Stromal cell of bone marrow (primary cell): ENCODE measurements around the gene MXD4.
"Not testable (repeated sequence)": the region's sequence is repeated elsewhere in the genome, so short reads cannot be mapped to it uniquely, and the experiment has no call there.

ENCODE experiments used
- DNase-seq: peaks from one replicate; pipeline ENCODE4 v3.0.0-alpha.2; 2012; ENCODE audit warnings: low read depth

Gene MXD4

DNA sequence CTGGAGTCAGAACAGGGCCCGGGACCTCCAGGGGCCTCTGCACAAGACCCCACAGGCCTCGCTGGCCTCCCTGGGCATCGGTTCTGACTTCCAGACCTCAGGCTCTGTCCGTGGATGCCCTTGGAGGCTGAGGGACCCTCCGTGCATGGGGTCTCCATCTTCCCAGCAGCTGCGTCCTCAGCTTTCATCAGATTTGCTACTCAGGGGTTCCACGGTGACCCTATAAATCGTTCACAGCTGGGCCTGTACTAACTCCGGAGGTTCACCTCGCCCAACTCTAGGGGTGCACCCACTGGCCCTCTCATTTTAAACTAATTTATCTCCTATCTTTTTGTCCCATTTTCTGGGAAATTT, 13.1 kb upstream of the MXD4 start:
- not testable (repeated sequence) for DNase-seq

DNA sequence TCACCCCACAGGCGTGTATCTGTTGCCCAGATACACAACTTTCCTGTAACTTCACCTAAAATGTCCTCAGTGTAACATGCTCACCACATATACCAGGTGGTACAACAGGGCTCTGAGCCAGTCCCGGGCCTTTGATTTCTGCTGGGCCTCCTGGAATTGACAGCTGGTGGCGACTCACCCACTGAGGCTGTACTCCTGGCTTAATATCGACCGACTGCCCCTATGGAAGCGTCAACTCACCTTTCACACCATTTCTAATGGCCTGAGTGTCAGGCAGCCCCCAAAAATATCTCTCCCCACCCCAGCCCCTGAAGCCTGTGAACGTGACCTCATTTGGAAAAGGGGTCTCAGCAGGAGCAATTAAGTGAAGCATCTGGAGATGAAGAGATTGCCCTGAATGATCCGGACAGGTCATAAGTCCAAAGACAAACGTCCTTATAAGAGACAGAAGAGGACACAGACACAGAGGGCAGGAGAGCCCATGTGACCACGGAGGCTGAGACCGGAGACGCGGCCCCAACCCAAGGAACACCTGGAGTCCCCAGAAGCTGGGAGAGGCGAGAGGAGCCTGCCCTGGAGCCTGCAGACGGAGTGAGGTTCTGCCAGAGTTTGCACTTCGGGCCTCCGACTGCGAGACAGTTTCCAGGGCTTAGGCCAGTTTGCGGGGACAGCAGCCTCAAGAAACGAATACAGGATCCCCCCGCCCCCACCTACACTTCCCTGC, 12.6 kb upstream of the MXD4 start:
- no peak for DNase-seq

DNA sequence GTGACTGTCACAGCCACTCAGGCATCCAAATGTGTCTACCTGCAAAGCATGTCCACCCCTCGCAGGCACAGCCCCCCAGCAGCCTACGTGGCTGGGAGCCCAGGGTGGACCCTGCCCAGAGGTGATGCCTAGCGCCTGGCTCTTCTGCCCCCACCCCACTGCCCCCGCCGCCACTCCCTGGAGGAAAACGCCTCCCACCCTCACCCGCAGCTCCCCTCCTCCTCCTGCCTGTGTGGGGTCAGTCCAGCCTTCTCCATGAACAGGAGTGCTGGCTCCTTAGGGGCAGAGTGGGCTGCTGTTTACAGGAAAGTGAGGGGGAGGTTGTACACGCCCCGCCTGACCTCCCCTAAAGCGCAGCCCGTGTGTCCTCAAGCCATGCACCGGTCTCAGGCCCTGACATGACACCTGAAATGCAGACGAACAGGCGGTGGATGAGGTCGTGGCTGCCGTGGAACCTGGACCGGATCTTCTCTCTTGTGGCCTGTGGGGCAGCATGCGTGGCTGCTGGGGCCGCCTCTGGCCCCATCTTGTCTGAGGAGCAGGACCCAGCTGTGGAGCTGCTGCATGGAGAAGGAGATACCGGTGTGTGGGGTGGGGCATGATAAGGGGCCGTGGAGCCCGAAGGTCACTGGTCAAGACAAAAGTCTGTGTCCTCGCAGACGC, 11.9 kb upstream of the MXD4 start:
- no peak for DNase-seq

DNA sequence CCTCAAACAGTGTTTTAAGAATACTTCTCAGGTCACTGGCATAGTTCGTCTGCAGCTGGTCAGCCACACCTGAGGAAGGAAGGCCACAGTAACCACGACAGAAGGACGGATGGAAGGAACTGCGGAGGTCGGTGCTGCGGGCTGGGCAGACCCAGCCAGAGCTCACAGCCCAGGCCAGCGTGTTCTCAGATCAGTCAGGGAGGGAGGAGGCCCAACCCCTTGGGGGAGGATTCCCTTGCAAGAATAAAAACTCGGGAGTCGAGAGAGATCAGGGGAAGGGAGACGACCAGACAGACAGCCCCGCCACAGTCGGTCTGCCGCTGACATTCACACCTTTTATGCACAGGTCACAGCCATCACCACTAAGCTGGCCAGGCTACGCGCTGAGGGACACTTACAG, 11.3 kb upstream of the MXD4 start:
- no peak for DNase-seq

DNA sequence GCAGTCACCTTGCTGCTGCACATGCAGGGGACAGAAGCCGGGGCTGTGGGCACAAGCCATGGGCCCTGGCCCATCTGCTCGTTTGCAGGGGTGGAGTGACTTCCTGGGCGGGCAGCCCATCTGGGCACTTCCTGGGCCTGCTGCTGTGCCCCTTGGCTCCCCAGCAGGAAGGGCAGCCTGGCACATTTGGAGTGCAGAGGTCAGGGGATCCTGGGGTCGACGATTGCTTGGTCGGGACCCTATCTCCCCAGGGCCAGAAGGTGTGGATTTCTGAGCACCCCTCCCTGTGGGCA, 10.9 kb upstream of the MXD4 start:
- DNase-seq: no peak

DNA sequence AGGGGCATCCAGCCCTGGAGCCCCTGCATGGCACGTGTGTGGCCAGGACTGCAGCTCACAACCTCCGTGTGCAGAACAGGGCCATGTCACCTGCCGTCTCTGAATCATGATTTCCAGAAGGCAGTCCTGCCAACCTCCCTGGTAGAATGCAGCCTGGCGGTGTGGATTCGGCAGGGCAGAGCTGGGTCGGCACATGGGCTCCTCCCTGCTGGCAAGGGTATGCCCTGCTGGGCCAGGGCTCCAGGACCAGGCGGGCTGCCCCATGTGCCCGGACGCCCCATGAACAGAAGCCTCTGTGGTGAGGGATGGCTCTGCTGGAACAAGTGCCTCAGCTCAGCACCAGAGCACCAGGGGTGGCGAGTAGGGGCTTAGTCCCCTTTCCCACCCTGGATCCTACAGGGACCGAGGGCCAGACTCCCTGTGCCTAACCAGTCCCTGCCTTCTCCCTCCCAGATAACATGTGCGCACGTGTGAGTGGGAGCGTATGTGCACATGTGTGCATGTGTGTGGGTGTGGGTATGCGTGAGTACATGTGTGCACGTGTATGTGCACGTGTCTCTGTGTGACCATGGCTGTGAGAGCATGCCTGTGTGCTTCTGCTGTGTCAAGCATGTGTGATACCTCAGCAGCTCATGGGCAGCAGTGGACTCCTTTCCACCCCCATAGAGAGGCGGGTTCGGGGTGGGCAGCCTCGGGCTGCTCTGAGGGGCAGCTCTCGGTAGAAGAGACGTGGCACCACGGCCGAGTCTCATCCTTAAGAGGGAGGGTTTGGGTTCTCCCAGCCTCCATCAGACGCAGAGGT, 10.3 kb upstream of the MXD4 start:
- no peak for DNase-seq

DNA sequence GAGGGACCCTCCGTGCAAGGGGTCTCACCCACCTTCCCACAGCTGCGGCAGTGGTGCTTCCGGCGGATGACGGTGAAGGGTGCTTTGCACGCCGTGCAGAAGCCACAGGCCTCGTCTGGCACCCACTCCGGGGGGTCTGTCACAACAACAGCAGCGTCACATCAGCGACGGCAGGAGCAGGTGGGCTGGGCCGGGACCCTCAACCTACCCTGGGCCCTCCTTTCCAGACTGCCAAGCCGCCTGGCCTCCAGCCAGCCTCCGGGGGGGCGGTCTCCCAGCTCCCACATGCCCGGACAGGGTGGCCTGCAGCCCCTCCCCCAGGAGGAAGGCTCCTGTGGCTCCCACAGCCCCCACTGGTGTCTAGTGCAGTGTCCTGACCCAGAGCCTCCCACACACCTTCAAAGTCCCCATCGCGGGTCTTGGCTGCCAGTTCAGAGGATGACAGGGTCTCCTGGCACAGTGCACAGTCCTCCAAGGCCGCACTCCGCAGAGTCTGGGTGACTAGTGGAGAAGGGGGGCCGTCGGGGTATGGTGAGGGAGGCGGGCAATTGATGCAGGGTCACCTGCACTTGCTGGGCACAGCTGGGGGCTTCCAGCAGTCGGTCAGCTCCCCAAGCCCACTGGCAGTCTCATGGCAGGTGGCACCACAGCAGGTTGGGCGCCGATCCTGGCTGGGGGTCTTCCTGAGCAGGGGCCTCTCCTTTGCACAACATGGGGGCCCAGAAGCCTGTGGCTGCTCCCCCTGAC, 9.5 kb upstream of the MXD4 start:
- DNase-seq: no peak

DNA sequence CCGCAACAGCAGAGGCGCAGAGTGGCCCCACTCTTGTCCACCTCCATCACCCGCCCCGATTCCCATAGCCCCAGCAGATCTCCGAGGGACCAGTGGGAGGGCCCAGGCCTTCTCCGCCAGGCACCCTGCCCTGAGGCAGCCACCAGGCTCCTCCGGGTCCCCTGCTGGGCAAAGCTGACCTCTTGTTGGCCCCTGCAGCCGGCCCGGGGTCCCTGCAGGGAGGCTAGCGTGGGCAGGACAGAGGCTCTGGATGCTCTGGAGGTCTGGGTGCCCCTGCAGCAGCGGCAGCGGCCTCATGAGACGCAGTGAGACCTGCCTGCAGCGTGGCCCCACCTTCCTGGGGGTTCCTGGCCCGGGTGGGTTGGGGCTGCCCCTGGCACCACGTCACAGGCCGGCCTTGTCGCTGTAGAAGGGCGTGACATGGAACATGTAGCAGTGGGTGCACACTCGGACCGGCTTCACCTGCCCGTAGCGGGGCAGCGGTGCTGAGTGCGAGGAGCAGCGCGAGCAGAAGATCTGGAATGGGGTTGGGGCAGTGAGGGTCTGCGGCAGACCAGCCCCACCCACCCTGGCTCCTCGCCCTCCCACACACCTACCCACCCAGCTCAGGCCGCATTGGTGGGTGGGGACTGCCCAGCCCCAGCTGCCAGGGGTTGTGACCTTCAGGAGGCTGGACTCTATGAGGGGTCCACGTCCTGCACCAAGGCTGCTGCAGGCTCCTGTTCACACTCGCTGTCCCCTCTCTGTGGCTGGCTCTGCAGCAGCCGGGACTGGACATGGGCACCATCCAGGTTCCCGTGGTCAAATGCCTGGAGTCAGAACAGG, 8.6 kb upstream of the MXD4 start:
- no peak for DNase-seq

DNA sequence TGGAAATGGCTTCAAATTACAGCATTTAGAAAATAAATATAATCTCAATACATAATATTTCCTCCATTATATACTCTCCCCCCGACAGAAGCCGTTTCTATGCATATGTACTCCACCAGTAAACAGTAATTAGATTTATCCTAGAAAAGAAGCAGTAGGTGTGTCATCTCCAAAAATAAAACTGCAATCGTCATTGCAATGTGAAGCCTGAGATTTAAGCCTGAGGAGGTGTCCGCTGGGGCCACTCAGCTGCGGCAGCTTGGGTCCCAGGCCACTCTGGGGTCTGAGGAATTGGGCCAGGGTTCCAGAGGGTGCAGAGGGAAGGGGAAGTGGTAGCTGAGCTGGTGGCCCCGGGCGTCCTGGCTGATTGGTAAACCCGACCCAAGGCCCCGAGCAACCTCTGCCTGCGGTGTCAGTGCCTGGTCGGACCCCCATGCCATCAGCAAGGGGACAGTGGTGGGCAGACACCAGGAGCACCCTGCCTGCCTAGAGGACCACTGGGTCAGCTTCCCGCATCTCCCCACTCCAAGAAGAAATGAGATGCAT, 7.8 kb upstream of the MXD4 start:
- DNase-seq: no peak

DNA sequence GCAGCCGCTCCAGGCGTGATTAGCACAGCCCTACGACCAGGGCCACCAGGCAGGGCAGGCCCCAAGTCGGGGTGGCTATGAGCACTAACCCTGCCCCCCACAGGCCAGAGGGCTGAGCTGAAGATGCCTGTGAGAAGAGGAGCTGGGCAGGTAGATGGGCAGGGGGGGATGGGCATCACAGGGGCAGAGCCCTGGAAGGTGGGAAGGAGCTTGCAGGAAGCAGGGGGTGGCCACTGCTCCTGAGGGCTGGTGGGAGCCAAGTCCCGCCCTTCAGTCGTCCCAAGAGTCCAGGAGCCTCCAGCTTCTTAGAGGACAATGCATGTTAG, 7.3 kb upstream of the MXD4 start:
- DNase-seq: no peak

DNA sequence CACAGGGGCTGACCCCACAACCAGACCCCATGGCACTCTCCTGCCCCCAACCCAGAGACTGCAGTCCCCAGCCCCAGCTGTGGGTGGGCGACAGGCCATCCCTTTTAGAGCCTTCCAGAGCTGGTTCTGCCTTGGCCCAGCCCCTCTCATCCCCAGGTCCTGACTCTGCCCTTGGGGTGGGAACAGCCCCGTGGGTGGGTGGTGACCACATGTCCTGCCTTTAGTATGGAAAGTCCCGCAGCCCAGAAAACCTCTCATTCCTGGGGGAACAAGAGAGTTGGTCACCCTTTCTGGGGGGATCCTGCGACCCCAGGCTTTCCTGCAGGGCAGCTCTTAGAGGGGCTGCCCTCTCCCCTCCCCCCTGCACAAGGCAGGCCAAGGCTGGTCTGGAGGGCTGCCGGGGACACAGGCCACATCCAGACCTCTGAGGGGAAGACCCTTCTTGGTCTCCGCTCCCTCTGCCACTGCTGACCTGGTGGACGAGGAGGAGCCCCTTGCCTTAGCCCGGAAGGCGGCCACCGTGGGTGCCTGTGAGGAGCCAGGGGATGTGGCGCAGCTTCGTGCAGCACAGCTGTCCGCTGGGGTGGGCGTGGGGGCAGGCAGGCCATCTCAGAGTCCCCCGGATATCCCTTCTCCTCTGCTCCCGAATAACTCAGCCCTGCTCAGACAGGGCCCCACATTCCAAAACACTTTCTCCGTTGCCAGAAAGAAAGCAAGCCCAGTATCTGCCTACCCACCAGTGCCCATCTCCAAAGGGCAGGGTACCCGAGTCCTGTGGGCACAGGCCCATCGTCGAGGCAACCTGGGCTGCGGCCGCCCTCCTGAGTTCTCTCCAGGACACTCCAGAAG, 6.7 kb upstream of the MXD4 start:
- DNase-seq: no peak

DNA sequence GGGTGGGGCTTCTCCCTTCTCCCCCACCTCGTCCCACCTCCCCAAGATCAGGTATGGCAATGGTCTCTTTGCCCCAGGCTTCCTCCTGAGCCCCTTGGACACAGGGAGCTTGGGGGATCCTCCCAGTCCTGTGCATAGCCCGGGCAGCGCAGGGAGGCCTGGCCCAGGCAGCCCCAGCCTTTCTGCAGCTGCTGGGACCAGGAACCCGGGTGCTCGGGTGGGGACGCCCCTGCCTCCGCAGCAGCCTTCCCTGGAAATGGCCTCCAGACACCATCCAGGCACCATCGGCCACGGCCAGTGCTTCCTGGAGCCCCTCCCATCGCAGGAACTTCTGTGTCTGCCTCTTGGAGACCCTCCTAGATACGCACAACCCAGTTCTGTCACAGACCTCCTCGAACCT, 5.9 kb upstream of the MXD4 start:
- no peak for DNase-seq

DNA sequence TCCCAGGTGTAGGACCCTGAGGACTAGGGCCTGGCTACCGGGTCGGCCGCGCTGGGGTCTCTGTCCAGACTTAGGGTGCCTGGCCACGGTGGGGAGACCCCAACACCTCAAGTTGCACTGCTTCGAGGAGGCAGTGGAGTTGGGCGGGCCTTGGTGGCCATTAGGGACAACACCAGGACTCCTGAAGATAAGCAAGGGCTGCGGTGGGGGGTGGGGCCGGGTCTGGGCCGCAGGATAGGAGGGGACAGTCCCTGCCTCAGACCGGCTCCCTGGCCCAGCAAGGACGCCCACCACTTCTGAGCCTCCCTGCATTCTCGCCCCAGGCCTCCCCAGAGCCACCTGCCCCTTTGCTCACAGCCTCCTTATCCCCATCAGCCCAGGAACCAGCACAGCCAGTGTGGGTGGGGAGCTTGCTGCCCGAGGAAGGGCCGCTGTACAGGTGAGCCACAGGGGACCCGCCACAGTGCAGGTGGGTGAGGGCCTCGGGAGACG, 5.5 kb upstream of the MXD4 start:
- DNase-seq: no peak

DNA sequence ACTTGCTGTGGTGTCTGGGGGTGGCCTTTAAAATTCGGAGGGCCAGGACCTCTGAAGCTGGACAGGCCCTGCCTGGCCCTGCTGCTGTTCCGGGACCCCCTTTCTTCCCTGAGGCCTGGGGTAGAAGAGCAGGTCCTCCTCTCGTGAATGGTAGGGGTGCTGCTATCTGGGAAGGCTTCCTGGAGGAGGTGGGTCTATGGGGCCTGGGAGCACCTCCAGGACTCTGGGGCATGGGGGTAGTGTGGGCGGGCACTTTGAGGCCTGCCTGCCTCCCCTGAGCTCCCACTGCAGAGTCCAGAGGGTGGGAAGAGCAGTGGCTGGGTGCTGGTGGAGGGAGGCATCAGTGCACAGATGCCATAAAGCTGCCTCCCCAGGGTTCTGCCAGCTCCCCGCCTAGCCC, 4.9 kb upstream of the MXD4 start:
- no peak for DNase-seq

DNA sequence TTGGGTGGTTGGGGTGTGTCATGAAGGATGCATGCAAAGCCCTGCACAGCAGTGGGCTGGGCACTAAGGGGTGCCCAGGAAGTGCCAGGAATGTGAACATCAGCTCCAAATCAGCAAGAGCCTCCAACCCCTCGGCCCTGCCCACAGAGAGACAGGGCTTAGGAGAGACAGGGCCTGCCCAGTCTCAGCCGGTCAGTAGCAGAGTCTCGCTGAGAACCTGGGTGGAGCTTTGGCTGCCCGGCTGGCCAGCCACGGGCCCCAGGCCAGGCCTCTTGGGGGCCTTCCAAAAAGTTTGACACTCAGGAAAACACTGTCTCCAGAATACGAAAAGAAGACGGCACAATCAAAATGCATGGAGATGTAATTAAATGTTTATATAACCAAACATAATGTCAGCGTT, 4.3 kb upstream of the MXD4 start:
- DNase-seq: peak; percentile 71

DNA sequence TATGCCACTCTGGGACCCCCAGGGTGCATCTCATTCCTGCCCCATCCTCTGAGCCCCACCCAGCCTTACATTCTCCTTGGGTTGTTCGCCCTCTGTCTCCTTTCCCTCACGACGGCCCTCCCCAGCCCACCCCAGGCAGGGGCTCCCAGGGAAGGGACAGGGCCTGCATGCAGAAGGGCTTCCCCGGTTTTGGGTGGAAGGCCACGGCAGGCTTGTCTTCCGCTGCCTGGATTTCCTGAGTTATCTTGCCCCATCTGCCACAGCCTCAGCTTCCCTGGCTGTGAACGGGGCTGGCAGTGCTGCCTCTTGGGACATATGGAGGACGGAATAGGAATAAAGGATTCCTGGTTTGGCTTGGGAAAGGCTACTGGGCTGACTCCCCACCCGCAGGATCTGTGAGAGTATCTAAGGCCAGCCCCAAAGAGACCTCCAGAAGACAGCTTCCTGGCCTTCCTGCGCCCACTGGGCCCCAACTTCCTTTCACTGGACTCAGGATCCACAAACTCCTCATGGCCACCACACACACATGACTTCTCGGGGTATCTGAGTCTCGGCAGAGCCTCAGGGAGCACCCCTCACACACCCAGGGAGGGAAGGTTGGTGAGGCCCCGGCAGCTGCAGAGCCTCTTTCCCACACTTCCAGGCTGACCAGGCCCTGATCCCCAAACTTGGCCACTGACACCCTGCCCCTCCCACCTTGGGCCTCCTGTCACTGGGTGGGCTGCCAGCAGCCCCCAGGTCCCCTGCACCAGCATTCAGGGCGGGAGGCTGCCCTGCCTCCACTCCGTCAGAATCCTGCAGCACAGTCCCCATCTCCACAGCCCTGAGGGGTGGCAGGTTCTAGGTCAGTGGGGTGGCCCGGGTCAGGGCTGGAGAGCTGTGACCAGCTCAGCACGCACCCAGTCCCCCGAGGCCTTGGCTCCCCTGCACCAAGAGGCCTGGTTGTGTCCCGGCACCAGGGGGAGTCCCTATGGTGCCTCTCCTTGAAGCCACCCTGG, 3.5 kb upstream of the MXD4 start:
- DNase-seq: no peak

DNA sequence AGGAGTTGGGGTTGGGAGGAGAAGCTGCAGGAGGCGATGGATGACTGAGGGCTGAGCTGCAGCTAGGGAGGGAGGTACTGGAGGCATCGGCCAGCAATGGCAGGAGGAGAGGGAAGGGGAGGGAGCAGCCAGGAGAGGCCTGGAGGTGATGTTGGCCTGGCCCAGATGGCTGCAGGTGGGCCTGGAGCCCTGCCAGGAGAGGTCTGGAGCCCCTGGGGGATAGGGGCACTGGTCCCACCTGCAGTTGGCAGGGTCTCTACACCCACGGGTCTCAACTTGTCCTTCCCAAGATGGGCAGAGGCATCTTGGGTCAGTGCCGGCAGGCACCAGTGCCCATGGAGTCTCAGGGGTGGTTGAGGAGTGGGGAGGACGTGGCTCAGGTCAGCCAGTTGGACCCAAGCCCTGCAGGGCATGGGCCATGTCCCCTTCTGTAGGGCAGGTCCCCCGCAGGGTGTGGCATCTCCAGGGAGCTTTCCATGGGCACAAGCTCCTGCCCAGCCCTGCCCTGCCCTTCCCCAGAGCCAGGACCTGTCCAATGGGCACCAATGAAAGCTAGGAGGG, 2.7 kb upstream of the MXD4 start:
- no peak for DNase-seq

DNA sequence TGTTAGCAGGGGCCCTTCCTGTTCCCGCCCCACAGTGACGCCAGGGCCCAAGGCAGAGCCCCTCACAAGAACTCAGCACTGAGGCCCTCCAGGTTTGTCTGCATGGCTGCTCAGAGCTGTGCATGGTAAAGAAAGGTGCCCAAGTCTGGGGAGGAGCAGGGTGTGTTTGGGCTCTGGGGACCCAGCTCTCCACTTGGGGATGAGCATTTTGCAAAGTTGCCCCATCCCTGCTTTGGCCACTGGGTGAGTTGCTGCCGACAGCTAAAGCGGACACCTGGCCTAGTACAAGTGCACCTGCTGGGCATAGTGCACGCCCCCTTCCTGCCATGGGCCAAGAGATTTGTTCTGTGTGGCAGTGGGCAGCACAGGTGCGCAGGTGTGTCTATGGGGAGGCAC, 2.0 kb upstream of the MXD4 start:
- no peak for DNase-seq

DNA sequence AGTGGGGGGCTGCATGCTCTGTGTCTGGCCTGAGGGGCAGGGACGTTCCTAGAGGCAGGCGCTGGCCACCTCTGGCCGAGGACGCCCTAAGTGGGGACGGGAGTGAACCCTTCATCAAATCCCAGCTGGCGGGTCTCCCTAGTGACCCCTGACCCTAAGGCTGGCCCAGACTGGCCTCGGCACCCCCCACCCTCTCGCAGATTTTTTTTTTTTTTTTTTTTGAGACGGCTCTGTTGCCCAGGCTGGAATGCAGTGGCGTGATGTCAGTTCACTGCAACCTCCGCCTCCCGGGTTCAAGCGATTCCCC, 988 bp upstream of the MXD4 start:
- DNase-seq: no peak
